Measurements from ENCODE around the gene PSMC2. TPM values are rescaled to one million over a fixed set of nuclear protein-coding genes. Genes with fewer than 3 reads are reported as not detected.
"Not testable (repeated sequence)": the region's sequence is repeated elsewhere in the genome, so short reads cannot be mapped to it uniquely, and the experiment has no call there.

PSMC2 gene
- total RNA-seq, 1 donor from 2014 or later: 92.8 TPM

- DNase-seq (ENCODE audit: low spot score): no peak
Measured at GRCh38 chr7:103379270-103379975, 32.0 kb downstream of the PSMC2 start.

- no peak for DNase-seq (ENCODE audit: low spot score)
Measured at GRCh38 chr7:103380395-103381191, 33.1 kb downstream of the PSMC2 start.

- no peak for DNase-seq (ENCODE audit: low spot score)
Measured at GRCh38 chr7:103381280-103382031, 34.0 kb downstream of the PSMC2 start.

DNA sequence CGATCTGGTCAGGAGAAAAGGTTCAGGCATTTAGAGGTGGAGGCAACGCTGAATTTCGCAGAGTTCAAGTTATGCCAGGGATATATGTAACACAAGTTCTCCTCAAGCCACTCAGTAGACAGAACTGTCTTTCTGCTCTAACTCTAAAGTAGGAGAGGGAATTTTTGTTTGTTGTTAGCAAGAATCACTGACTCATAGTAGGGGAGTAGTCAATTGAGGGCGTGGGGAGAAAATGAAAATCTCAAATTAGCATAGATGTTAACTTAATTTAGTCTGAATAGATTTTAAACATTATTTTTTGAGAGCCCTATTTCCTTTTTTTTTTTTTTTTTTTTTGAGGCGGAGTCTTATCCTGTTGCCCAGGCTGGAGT lies 34.6 kb downstream of the PSMC2 start:
- no peak for DNase-seq (ENCODE audit: low spot score)

DNA sequence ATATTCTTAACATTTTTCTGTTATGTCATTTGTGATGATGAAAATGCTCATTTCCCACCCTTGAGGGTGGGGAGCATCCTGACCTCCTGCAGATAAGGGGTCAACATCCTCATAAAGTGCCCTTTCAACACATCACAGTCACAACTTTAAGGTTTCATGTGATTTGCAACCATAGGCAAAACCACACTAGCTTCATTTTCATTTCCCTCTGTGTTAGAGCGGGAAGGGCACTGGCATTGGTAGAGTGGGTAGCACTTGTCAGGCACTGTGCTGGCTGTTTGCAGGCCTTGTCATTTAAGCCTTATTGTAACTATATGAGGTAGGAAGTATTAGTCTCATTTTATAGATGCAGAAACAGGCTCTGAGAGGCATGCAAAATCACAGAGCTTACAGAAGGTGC lies 39.8 kb downstream of the PSMC2 start:
- DNase-seq (ENCODE audit: low spot score): no peak

- no peak for DNase-seq (ENCODE audit: low spot score)
Measured at GRCh38 chr7:103388469-103389140, 41.2 kb downstream of the PSMC2 start.

- DNase-seq (ENCODE audit: low spot score): no peak
Measured at GRCh38 chr7:103389263-103389662, 41.8 kb downstream of the PSMC2 start.

DNA sequence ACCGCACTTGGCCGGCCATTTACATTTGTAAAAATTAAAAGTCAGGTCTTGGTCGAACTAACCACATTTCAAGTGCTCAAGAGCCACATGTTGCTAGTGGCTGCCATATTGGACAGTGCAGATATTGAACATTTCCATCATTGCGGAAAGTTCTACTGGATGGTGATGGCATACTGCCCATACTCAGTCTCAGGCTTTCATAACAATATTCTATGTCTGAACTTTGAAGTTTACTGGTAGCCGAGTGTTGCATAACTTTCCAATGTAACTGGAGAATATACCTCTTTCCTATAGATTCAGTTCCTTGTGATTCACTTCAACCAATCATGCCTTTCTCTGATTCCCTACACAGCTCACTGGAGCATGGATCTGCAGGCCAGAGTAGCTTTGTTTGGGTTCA lies 43.7 kb downstream of the PSMC2 start:
- no peak for DNase-seq (ENCODE audit: low spot score)

DNA sequence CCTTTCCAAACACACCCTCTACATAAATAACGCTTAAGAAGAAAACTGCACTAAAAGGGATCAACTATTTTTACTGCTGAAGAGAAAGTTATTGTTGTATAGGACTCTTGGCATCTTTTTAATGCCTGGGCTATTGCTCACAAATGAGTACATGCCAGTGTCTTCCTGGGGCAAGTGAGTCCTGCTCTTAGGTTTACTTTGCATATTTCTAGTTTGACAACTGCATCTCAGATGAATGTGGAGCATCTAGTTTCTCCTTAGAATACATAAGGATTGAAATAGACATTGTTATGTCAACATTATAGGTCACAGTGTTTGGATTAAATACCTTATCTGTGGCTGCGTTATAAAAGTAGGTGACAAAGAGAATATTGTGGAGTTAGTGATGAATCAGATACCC lies 44.5 kb downstream of the PSMC2 start:
- DNase-seq (ENCODE audit: low spot score): no peak

GRCh38 chr7:103394566-103394965 lies 47.1 kb downstream of the PSMC2 start:
- no peak for DNase-seq (ENCODE audit: low spot score)

DNA sequence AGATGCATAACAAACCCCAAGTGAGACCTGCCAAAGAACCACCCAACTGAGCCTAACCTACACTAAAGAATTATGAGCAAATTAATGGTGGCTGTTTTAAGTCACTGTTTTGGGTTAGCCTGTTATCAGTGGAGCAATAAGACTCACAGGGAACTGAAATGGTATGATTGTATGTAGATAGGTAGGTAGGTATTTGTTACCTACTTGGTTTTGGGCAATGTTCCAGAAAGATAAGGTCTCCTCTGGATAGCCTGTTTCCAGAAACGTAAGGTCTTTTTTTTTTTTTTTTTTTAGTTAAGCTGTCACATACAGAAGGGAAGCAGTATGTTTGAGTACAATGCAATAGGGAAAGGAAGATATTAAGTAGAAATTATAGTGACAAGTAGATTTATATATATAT lies 47.6 kb downstream of the PSMC2 start:
- DNase-seq (ENCODE audit: low spot score): no peak

- no peak for DNase-seq (ENCODE audit: low spot score)
Measured at GRCh38 chr7:103396471-103396870, 49.0 kb downstream of the PSMC2 start.

- no peak for DNase-seq (ENCODE audit: low spot score)
Measured at GRCh38 chr7:103398483-103399127, 51.2 kb downstream of the PSMC2 start.

GRCh38 chr7:103399687-103400086 lies 52.2 kb downstream of the PSMC2 start:
- DNase-seq (ENCODE audit: low spot score): not testable (repeated sequence)

DNA sequence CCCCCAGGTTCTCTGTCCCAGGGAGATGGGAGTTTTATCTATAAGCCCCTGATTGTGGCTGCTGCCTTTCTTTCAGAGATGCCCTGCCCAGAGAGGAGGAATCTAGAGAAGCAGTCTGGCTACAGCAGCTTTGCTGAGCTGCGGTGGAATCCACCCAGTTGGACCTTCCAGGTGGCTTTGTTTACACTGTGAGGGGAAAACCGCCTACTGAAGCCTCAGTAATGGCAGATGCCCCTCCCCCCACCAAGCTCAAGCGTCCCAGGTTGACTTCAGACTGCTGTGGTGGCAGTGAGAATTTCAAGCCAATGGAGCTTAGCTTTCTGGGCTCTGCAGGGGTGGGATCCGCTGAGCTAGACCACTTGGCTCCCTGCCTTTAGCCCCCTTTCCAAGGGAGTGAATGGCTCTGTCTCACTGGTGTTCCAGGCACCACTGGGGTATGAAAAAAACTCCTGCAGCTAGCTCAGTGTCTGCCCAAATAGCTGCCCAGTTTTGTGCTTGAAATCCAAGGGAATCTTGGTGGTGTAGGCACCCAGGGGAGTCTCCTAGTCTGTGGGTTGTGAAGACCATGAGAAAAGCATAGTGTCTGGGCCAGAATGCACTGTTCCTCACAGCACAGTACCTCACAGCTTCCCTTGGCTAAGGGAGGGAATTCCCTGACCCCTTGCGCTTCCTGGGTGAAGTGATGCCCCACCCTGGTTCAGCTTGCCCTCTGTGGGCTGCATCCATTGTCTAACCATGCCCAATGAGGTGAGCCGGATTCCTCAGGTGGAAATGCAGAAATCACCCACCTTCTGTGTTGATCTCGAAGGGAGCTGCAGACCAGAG lies 58.6 kb downstream of the PSMC2 start:
- not testable (repeated sequence) for DNase-seq (ENCODE audit: low spot score)

DNA sequence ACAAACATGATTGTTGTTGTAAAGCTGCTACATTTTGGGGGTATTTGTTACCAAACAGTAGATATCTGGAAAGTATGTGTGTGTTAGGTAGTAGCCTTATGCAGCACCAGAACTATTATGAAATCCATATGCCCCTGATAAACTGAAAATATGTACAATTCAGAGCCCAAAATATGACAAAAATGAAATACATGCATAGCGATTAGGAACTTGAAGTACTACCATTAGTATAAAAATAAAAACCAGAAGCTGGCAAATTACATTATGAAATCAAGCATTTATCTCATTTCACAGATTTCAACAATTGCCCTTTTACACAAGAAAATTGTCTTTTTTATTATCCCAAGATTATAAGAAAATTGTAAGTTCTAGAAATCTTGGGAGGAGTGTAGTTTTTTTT lies 64.7 kb downstream of the PSMC2 start:
- no peak for DNase-seq (ENCODE audit: low spot score)

DNA sequence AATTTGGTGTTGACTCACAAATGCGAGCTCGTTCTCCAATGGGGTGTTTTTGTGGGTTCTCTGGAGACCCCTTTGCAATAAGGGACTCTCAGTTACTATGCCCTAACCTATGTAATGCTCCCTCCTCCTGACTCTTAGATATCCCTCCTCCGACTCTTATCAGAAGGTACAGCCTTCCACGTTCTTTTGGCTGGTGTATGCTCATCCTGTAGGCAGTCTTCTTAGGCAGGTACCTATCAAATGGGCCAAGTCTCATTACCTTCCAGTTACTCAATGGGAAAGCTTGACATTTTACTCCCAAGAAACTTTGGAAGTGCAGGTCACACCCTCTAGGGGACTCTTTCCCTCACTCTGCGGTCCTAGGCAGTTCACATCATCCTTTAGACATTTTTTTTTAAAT lies 66.0 kb downstream of the PSMC2 start:
- DNase-seq (ENCODE audit: low spot score): no peak

GRCh38 chr7:103418241-103418640 lies 70.8 kb downstream of the PSMC2 start:
- DNase-seq (ENCODE audit: low spot score): no peak

All from mucosa of gallbladder (tissue), 1 donor.